Ectodermal cell (in vitro differentiated cells): ENCODE data around the gene HLCS.

Experiments
- H3K27ac ChIP-seq: 2 replicates; pipeline ENCODE4 v1.7.0; 2013; ENCODE audit warnings: mild to moderate bottlenecking, low read depth, low read length; ENCODE audit not compliant: insufficient read depth, poor library complexity, severe bottlenecking
- H3K27me3 ChIP-seq: 2 replicates; pipeline ENCODE4 v1.7.0; 2013; ENCODE audit warnings: mild to moderate bottlenecking, low read length; ENCODE audit not compliant: insufficient read depth, control insufficient read depth, poor library complexity, severe bottlenecking
- H3K36me3 ChIP-seq: one replicate; pipeline ENCODE4 v1.7.0; 2013; ENCODE audit warnings: low read length; ENCODE audit not compliant: control insufficient read depth, insufficient read depth
- H3K4me1 ChIP-seq: one replicate; pipeline ENCODE4 v1.7.0; 2013; ENCODE audit warnings: low read length; ENCODE audit not compliant: control insufficient read depth, insufficient read depth
- H3K4me3 ChIP-seq: 2 replicates; pipeline ENCODE4 v1.7.0; 2013; ENCODE audit warnings: low read depth, low read length, control low read depth; ENCODE audit not compliant: insufficient read depth
- H3K9me3 ChIP-seq: 2 replicates; pipeline ENCODE4 v1.7.0; 2013; ENCODE audit warnings: mild to moderate bottlenecking, low read length, moderate library complexity; ENCODE audit not compliant: control insufficient read depth
- WGBS, 2 experiments: methylation state at CpG; one replicate each; pipeline ENCODE4 v1.1.7; 2013; ENCODE audit warnings: missing lambda C conversion rate in 2 of 2; 5-methylcytosine and 5-hydroxymethylcytosine counted together

HLCS gene

GRCh38 chr21:36728371-36729111 is 237.9 kb downstream of the HLCS start:
- H3K27ac ChIP-seq, result no peak overlapping the region
- H3K36me3 ChIP-seq, result no peaks in the 10 kb centered on the region
- H3K27me3 ChIP-seq, result no peaks in the 10 kb centered on the region
- H3K4me1 ChIP-seq, result no peaks in the 10 kb centered on the region
- 95 to 96% methylated on average over 14 of the region's 14 CpGs for WGBS, 2 experiments
- H3K4me3 ChIP-seq, result no peak overlapping the region
- no peaks in the 10 kb centered on the region for H3K9me3 ChIP-seq

DNA sequence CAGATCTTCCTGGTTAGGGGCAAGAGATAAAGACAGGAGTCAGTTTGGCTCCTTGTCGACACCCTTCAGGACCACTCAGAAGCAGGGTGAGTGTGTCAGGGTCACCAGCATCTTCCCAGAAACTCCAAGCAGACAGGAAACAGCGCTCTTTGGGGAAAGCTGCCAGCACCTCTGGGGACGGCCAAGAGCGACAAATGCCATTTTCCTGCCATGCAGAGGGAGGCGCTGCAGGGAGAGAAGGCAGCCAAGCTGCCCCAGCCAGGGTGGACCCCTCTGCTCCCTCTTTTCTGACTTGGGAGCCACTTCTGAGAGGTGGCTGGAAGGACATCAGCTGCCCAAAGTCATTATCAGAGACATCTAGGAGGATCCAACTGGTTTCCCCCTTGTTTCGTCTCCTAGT is 238.6 kb downstream of the HLCS start:
- 87% methylated on average over 6 of the region's 6 CpGs for WGBS, 2 experiments
- H3K4me3 ChIP-seq, result no peak overlapping the region
- H3K36me3 ChIP-seq, result no peaks in the 10 kb centered on the region
- no peak overlapping the region for H3K27ac ChIP-seq
- no peaks in the 10 kb centered on the region for H3K4me1 ChIP-seq
- no peaks in the 10 kb centered on the region for H3K27me3 ChIP-seq
- no peaks in the 10 kb centered on the region for H3K9me3 ChIP-seq

DNA sequence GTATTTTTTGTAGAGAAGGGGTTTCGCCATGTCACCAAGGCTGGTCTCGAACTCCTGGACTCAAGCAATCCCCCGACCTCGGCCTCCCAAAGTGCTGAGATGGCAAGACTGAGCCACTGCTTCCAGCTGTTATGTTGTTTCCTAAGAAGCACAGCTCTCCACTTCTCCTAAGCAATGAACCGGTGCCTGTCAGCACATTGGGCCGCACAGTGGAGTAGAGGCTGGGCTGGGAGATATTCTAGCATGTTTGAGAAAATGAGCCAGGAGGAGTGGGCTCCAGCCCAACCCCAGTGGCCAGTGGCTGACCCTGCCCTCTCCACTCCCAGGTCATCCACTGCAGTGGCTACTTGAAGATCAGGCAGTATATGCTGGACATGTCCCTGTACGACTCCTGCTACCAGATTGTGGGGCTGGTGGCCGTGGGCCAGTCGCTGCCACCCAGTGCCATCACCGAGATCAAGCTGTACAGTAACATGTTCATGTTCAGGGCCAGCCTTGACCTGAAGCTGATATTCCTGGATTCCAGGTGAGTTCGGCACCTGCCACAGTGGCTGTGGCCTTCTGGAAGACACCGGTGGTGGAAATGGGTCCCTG is 240.6 kb downstream of the HLCS start:
- Histone ChIP-seq H3K4me1 (no peaks in the 10 kb centered on the region), H3K9me3 (no peaks in the 10 kb centered on the region), H3K4me3 (no peak overlapping the region), H3K27ac (no peak overlapping the region), H3K27me3 (no peaks in the 10 kb centered on the region), H3K36me3 (no peaks in the 10 kb centered on the region)
- WGBS, 2 experiments, result 94 to 95% methylated on average over 12 of the region's 12 CpGs

DNA sequence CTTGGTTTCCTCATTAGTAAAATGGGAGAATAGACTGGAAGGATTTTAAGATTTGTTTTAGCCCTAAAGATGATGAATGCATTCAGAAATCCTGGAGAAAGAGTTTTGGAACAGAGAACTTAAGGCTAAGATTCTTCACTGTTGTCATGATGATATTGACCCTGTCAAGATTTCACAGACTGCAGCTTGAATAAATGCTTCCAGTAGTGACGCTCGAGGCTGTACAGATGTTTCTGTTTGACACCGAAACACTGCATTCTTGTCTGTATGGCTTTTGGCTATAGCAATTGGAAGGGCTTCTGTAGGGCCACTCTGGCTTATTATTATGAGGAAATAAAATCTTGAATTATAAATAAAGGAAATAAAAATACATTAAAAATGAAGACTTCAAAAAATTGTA is 241.8 kb downstream of the HLCS start:
- 99% methylated on average over 3 of the region's 3 CpGs for WGBS, 2 experiments

DNA sequence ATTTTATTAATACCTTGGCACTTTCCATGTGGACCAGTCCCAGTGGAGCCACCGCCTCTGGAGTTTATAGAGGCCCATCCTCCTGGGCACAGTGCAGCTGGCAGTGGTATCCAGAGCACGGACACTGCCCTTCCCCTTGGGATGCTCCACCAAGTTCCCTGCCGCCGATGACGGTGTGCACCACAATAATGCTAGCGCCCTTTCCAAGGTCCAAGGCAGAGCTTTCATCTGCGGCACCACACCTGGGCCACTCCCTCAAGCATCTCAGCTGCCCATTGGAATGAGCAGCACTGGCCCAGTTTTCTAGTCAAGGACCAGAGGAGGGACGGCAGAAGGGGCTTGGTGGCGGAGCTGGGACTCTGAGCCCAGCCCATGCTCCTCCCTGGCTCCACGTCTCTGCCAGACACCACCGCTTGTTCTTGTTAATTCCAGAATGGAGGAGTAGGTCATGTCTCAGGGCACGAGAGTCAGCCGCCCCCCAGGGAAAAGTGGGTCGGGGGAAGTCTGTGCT is 243.0 kb downstream of the HLCS start:
- no peaks in the 10 kb centered on the region for H3K36me3 ChIP-seq
- H3K4me1 ChIP-seq, result no peaks in the 10 kb centered on the region
- no peak overlapping the region for H3K4me3 ChIP-seq
- H3K9me3 ChIP-seq, result no peaks in the 10 kb centered on the region
- WGBS, 2 experiments, result 93 to 94% methylated on average over 14 of the region's 14 CpGs
- H3K27me3 ChIP-seq, result no peaks in the 10 kb centered on the region
- no peak overlapping the region for H3K27ac ChIP-seq

More for the DNA sequence above, 241.8 kb downstream of the HLCS start:
- H3K4me1 ChIP-seq, result no peaks in the 10 kb centered on the region
- H3K27ac ChIP-seq, result no peak overlapping the region
- H3K4me3 ChIP-seq, result no peak overlapping the region
- H3K27me3 ChIP-seq, result no peaks in the 10 kb centered on the region
- no peaks in the 10 kb centered on the region for H3K36me3 ChIP-seq
- H3K9me3 ChIP-seq, result no peaks in the 10 kb centered on the region

DNA sequence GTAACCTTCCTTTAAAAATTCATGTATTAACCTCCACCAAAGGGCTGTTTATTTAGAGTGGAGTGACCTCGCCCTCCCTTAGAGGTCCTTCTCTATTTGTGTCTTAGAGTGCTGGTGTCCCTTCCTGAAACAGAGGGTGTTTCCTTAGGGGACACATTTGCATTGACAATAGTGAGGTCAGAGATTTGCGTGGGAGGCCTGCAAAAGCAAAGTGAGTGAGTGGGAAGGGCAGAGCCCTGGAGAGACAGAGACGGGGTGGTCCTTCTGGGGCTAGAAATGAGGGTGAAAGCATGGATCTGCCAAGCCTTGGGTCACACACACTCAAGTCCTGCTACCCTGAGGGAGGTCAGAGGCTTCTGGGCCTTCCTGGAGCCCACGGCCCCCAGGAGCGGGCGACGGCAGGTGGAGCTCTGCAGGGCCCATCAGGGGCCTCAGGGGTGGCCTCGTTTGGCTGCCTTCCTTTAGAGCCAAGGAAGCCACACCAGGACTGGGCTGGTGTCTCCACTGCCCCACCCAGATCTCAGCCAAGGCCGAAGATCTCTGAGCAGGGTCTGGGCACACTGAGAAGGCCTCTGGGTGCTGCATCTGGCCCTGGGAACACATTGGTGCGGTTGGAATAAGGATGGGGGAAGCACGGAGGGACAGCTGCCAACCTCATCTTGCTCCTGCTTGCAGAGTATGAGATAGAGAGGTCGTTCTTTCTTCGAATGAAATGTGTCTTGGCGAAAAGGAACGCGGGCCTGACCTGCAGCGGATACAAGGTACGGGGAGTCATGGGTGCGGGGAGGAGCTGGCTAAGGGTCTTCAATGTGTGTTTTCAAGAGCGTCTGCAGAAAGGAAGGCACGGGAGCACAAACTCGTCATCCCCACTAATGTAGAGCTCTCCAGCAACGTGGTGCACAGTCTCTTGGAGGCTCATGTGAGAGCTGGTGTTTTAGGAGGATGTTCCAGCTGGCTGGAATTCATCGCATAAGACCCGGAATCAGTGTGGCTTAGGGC is 243.8 kb downstream of the HLCS start:
- Histone ChIP-seq H3K27me3 (no peaks in the 10 kb centered on the region), H3K36me3 (no peaks in the 10 kb centered on the region), H3K9me3 (no peaks in the 10 kb centered on the region), H3K4me3 (no peak overlapping the region), H3K4me1 (no peaks in the 10 kb centered on the region), H3K27ac (no peak overlapping the region)
- 93 to 94% methylated on average over 25 of the region's 25 CpGs for WGBS, 2 experiments

DNA sequence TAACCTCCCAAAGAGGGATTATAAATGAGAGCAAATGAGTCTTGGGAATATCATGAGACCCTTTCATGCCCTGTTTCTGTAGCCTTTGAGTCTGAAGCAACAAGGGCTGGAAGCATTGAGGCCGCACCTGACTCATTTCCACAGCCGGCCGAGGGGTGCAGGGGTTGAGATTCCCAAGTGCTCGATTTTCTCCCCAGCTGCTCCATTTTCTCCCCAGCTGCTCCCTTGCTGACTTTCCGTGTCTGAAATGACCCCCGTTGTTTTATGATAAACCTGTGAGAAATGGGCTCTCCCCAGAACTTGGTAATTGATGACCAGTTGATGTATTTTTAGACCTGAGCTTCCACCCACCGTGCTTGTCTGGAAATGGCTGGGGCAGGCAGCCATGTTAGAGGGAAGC is 244.7 kb downstream of the HLCS start:
- Histone ChIP-seq H3K36me3 (no peaks in the 10 kb centered on the region), H3K9me3 (no peaks in the 10 kb centered on the region), H3K27me3 (no peaks in the 10 kb centered on the region), H3K4me3 (no peak overlapping the region), H3K27ac (no peak overlapping the region), H3K4me1 (no peaks in the 10 kb centered on the region)
- 94 to 96% methylated on average over 7 of the region's 7 CpGs for WGBS, 2 experiments

- H3K4me1 ChIP-seq, result no peaks in the 10 kb centered on the region
- WGBS, 2 experiments, result 92 to 97% methylated on average over 10 of the region's 10 CpGs
- H3K27me3 ChIP-seq, result peaks cover 4% of the 10 kb centered on the region
- H3K9me3 ChIP-seq, result no peaks in the 10 kb centered on the region
- no peak overlapping the region for H3K4me3 ChIP-seq
- H3K36me3 ChIP-seq, result no peaks in the 10 kb centered on the region
- no peak overlapping the region for H3K27ac ChIP-seq
These were observed 246.9 kb downstream of the HLCS start for GRCh38 chr21:36719614-36720013.

DNA sequence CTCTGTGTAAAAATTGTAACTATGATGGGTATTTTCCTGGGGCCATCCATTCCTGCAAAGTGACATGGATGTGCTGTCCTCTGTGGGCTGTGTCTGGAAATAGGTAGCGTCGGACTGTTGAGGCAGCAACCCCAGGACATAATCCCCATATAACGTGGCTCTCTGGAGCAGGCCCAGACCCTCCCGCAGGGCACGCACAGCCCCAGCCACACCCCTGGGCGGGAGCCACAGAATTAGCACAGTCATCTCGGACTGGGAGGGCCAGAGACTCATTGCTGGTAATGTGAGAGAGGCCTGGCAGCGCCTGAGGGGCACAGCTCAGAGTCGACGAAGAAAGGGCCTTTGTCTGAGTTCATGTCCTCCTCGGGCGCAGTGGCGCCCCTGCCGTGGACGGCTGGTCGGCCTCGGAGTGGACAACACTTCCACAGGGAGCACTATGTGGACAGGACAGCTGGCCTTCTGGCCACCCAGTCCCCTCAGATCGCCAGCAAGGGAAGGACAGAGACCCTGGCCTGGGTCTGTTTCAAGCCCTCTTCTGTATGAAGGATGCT is 247.4 kb downstream of the HLCS start:
- Histone ChIP-seq H3K4me1 (no peaks in the 10 kb centered on the region), H3K4me3 (no peak overlapping the region), H3K27me3 (peaks cover 10% of the 10 kb centered on the region), H3K27ac (no peak overlapping the region), H3K36me3 (no peaks in the 10 kb centered on the region), H3K9me3 (no peaks in the 10 kb centered on the region)
- WGBS, 2 experiments, result 89 to 91% methylated on average over 18 of the region's 18 CpGs
